ENCODE results near the gene TMEM126B. TPM values are rescaled to one million over a fixed set of nuclear protein-coding genes. Genes with fewer than 3 reads are reported as not detected.

The TMEM126B gene
- total RNA-seq, 1 experiment from 2014 or later = 38.1 TPM

DNA sequence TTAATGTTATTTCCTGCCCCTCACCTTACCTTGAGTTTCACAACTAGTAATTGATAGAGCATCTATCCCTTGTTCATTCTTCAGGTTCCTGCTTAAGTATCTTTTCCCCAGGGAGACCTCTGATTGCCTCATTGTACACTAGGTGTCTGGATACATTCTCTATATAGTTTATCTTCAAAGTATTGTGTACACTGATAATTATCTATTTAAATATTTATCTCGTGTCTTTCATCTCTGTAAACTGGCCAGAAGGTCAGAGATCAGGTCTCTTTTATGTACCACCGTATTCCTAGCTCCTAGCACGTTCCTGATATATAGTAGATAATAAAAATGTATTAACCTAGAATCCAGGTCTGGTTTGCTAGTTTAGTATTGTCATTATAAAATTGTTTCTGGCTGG lies 6.4 kb downstream of the TMEM126B start:
- no peaks in the 10 kb centered on the region for H3K9me2 ChIP-seq (ENCODE audit: insufficient read depth)
- no peak for DNase-seq
- intact Hi-C loops (cut with micrococcal nuclease; ENCODE audit: unreplicated experiment) = no loop called here
- TF ChIP-seq EZH2 (IDR thresholded peaks at IDR 0.05; ENCODE audit: low read depth) = no peak
- TF ChIP-seq, protein P1, sequence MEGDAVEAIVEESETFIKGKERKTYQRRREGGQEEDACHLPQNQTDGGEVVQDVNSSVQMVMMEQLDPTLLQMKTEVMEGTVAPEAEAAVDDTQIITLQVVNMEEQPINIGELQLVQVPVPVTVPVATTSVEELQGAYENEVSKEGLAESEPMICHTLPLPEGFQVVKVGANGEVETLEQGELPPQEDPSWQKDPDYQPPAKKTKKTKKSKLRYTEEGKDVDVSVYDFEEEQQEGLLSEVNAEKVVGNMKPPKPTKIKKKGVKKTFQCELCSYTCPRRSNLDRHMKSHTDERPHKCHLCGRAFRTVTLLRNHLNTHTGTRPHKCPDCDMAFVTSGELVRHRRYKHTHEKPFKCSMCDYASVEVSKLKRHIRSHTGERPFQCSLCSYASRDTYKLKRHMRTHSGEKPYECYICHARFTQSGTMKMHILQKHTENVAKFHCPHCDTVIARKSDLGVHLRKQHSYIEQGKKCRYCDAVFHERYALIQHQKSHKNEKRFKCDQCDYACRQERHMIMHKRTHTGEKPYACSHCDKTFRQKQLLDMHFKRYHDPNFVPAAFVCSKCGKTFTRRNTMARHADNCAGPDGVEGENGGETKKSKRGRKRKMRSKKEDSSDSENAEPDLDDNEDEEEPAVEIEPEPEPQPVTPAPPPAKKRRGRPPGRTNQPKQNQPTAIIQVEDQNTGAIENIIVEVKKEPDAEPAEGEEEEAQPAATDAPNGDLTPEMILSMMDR (conservative IDR thresholded peaks at IDR 0.05) = no peak
- H3K36me3 ChIP-seq (ENCODE audit: low read depth) = peaks cover 52% of the 10 kb centered on the region
- no peaks in the 10 kb centered on the region for H3K27me3 ChIP-seq (ENCODE audit: insufficient read depth, low read depth)
- no peak overlapping the region for H3K27ac ChIP-seq
- peaks cover 32% of the 10 kb centered on the region for H3K79me2 ChIP-seq (ENCODE audit: low read depth)
- no peak overlapping the region for H3K4me3 ChIP-seq
- POLR2A ChIA-PET (ENCODE audit: unreplicated experiment) = no interaction called here
- H3F3A ChIP-seq (ENCODE audit: insufficient read depth, low read depth) = peaks cover 9% of the 10 kb centered on the region; the same call in 1 of the 2 replicates
- no peak overlapping the region for H2AFZ ChIP-seq
- no TSS peak for BruUV-seq (replicated peaks)
- no peak overlapping the region for H3K4me2 ChIP-seq
- no peaks in the 10 kb centered on the region for H3K9me3 ChIP-seq (ENCODE audit: insufficient read depth, low read depth)
- no peaks in the 10 kb centered on the region for H4K20me1 ChIP-seq (ENCODE audit: insufficient read depth)
- H3K4me1 ChIP-seq (replicated peaks; ENCODE audit: insufficient read depth) = peaks cover 6% of the 10 kb centered on the region
- CTCF ChIA-PET = no interaction called here

- DNase-seq = peak in 1 of 2 experiments; percentile 50
- Histone ChIP-seq H2AFZ (no peak overlapping the region), H3K4me1 (replicated peaks; ENCODE audit: insufficient read depth) (peaks cover 9% of the 10 kb centered on the region), H3K9me2 (ENCODE audit: insufficient read depth) (no peaks in the 10 kb centered on the region), H3K4me2 (no peak overlapping the region), H3K9me3 (ENCODE audit: insufficient read depth, low read depth) (no peaks in the 10 kb centered on the region), H3F3A (ENCODE audit: insufficient read depth, low read depth) (peaks cover 16% of the 10 kb centered on the region), H4K20me1 (ENCODE audit: insufficient read depth) (no peaks in the 10 kb centered on the region), H3K27ac (no peak overlapping the region), H3K27me3 (ENCODE audit: insufficient read depth, low read depth) (no peaks in the 10 kb centered on the region), H3K4me3 (no peak overlapping the region), H3K79me2 (ENCODE audit: low read depth) (peaks cover 2% of the 10 kb centered on the region), H3K36me3 (ENCODE audit: low read depth) (0 out of 2 replicates have a peak, but pooled peaks cover 9% of the 10 kb centered on the region)
- POLR2A ChIA-PET (ENCODE audit: unreplicated experiment) = no interaction called here
- intact Hi-C loops (cut with micrococcal nuclease; ENCODE audit: unreplicated experiment) = no loop called here
- TF ChIP-seq, protein P1 (conservative IDR thresholded peaks at IDR 0.05) = no peak
- TF ChIP-seq EZH2 (IDR thresholded peaks at IDR 0.05; ENCODE audit: low read depth) = no peak
- CTCF ChIA-PET = no interaction called here
- no TSS peak for BruUV-seq (replicated peaks)
Measured at GRCh38 chr11:85643191-85643614, 14.8 kb downstream of the TMEM126B start.

GRCh38 chr11:85647078-85647477 lies 18.7 kb downstream of the TMEM126B start:
- peak in 1 of 2 experiments; percentile 31 for DNase-seq
- peaks cover 49% of the 10 kb centered on the region for H3F3A ChIP-seq (ENCODE audit: insufficient read depth, low read depth)
- H3K9me3 ChIP-seq (ENCODE audit: insufficient read depth, low read depth) = no peaks in the 10 kb centered on the region
- BruUV-seq (replicated peaks) = no TSS peak
- peaks cover 26% of the 10 kb centered on the region for H3K79me2 ChIP-seq (ENCODE audit: low read depth)
- peaks cover 24% of the 10 kb centered on the region for H3K4me1 ChIP-seq (replicated peaks; ENCODE audit: insufficient read depth)
- no peaks in the 10 kb centered on the region for H3K27me3 ChIP-seq (ENCODE audit: insufficient read depth, low read depth)
- peaks cover 5% of the 10 kb centered on the region for H3K36me3 ChIP-seq (ENCODE audit: low read depth)
- intact Hi-C loops (cut with micrococcal nuclease; ENCODE audit: unreplicated experiment) = no loop called here
- ChIA-PET CTCF (interaction anchor here (1.2 kb wide), 1 partner anchor 12 kb away, joined by 3 read pairs; no protein-coding TSS in a partner anchor), POLR2A (ENCODE audit: unreplicated experiment) (interaction anchor here (0.6 to 0.9 kb wide), 2 partner anchors 18 to 519 kb away, joined by 6 to 10 read pairs; no protein-coding TSS in a partner anchor)
- no peaks in the 10 kb centered on the region for H4K20me1 ChIP-seq (ENCODE audit: insufficient read depth)
- peak overlapping the region; percentile 72 for H3K4me3 ChIP-seq
- H3K27ac ChIP-seq = peak overlapping the region; percentile 76
- peak overlapping the region; percentile 90 for H3K4me2 ChIP-seq
- peak overlapping the region; percentile 92 for H2AFZ ChIP-seq
- no peaks in the 10 kb centered on the region for H3K9me2 ChIP-seq (ENCODE audit: insufficient read depth)
- TF ChIP-seq, protein P1 (conservative IDR thresholded peaks at IDR 0.05) = no peak
- TF ChIP-seq EZH2 (IDR thresholded peaks at IDR 0.05; ENCODE audit: low read depth) = no peak

Measured in PC-9 (cell line).